ENCODE data around the gene SPINT2.
"Not testable (repeated sequence)": the region's sequence is repeated elsewhere in the genome, so short reads cannot be mapped to it uniquely, and the experiment has no call there.

The SPINT2 gene

GRCh38 chr19:38264486-38265212, at the start of gene SPINT2:
TSS of gene SPINT2 (plus strand) at chr19:38264573. CDS start at chr19:38264893, 320 bp downstream.
- no peak for DNase-seq

GRCh38 chr19:38216785-38217641, 47.4 kb upstream of the SPINT2 start:
- DNase-seq = no peak

- no peak for DNase-seq
Observed at GRCh38 chr19:38218204-38218603, 46.2 kb upstream of the SPINT2 start.

GRCh38 chr19:38219221-38219620, 45.2 kb upstream of the SPINT2 start:
- no peak for DNase-seq

- DNase-seq = no peak
Observed at GRCh38 chr19:38221421-38221820, 43.0 kb upstream of the SPINT2 start.

- no peak for DNase-seq
Observed at GRCh38 chr19:38221919-38222830, 42.2 kb upstream of the SPINT2 start.

GRCh38 chr19:38223119-38223523, 41.3 kb upstream of the SPINT2 start:
- no peak for DNase-seq

- no peak for DNase-seq
Observed at GRCh38 chr19:38223617-38224013, 40.8 kb upstream of the SPINT2 start.

GRCh38 chr19:38224014-38224862, 40.1 kb upstream of the SPINT2 start, which contains the start of gene DPF1:
TSS of gene DPF1 (minus strand) at chr19:38224222. CDS start at chr19:38224142, 80 bp downstream.
- peak; percentile 14 for DNase-seq

- DNase-seq = not testable (repeated sequence)
Observed at GRCh38 chr19:38224863-38225218, 39.5 kb upstream of the SPINT2 start.

- no peak for DNase-seq
Observed at GRCh38 chr19:38227287-38228004, 36.9 kb upstream of the SPINT2 start.

GRCh38 chr19:38228005-38228377, 36.4 kb upstream of the SPINT2 start:
- no peak for DNase-seq

- no peak for DNase-seq
Observed at GRCh38 chr19:38228491-38229439, 35.6 kb upstream of the SPINT2 start.

GRCh38 chr19:38229585-38230073, 34.7 kb upstream of the SPINT2 start:
- DNase-seq = peak; percentile 46

GRCh38 chr19:38230506-38231133, 33.8 kb upstream of the SPINT2 start:
- DNase-seq = not testable (repeated sequence)

GRCh38 chr19:38231918-38232317, 32.5 kb upstream of the SPINT2 start:
- DNase-seq = no peak

- DNase-seq = peak; percentile 66
Observed at GRCh38 chr19:38233740-38234251, 30.6 kb upstream of the SPINT2 start.

GRCh38 chr19:38234615-38235014, 29.8 kb upstream of the SPINT2 start:
- DNase-seq = no peak

- DNase-seq = no peak
Observed at GRCh38 chr19:38239816-38240215, 24.6 kb upstream of the SPINT2 start.

All from CD4-positive, alpha-beta T cell treated with Interleukin-4 for 4 hours (primary cell).